ENCODE measurements around the gene RETREG2.

- TF ChIP-seq CTCF (IDR thresholded peaks at IDR 0.05) (no peak), EZH2 (IDR thresholded peaks at IDR 0.05) (no peak), EZH2phosphoT487 (IDR thresholded peaks at IDR 0.05) (no peak)
Measured at GRCh38 chr2:219219784-219220532, 41.9 kb downstream of the RETREG2 start.

Data from neural progenitor cell (in vitro differentiated cells).